Measurements from ENCODE around the gene ARHGDIG.
"Not testable (repeated sequence)": the region's sequence is repeated elsewhere in the genome, so short reads cannot be mapped to it uniquely, and the experiment has no call there.

The ARHGDIG gene

DNA sequence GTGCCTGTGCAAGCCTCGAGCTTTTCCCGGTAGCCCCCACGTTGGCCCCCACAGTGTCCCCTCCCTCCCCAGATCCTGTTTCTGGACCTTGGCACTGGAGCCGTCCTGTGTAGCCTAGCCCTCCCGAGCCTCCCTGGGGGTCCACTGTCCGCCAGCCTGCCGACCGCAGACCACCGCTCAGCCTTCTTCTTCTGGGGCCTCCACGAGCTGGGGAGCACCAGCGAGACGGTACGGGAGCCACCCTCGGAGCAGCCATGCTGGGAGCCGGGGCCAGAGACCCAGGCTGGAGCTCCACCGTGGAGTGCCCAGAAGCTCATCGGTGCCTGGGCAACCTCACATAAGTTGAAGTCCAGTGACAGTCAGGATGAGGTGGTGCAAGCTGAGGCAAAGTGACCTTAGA is 16.4 kb upstream of the ARHGDIG start:
- no peak for DNase-seq (ENCODE audit: low read depth in 2 of 2)

DNA sequence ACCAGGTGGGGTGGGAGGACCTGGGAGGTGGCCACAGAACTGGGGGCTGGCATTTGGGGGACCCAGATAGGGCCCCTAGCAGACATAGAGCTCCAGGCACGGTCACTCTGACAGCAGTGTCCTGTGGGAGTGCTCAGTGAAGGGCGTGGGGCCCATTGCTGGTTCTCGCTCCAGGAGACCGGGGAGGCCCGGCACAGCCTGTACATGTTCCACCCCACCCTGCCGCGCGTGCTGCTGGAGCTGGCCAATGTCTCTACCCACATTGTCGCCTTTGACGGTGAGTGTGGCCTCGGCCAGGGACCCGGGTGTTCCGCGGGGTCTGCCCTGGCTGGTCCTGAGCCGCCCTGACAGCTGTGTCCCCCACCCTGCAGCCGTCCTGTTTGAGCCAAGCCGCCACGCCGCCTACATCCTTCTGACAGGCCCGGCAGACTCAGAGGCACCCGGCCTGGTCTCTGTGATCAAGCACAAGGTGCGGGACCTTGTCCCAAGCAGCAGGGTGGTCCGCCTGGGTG is 15.9 kb upstream of the ARHGDIG start:
- no peak for DNase-seq (ENCODE audit: low read depth in 2 of 2)

- DNase-seq (ENCODE audit: low read depth in 2 of 2), result no peak
Observed at GRCh38 chr16:265002-265529, 15.3 kb upstream of the ARHGDIG start.

DNA sequence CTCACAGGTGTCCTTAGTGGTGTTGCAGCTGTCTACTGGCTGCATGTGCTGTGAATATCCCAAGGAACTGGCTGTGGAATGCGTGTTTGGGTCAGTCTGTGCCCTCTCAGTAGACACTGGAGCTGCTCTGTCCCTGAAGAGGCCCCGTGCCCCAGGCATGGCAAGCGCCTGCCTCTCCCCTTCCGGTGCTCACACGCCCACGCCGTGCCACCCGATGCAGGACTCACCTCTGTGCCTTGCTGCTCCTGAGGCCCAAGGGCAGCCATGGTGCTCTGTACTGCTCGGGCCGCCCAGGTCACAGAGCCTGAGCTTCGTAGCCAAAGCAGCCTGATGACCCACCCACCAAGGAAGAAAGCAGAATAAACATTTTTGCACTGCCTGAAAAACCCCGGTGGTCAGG is 14.7 kb upstream of the ARHGDIG start:
- no peak for DNase-seq (ENCODE audit: low read depth in 2 of 2)

GRCh38 chr16:266258-267164 is 13.9 kb upstream of the ARHGDIG start:
- no peak for DNase-seq (ENCODE audit: low read depth in 2 of 2)

- not testable (repeated sequence) for DNase-seq (ENCODE audit: low read depth in 2 of 2)
Observed at GRCh38 chr16:267562-267961, 12.8 kb upstream of the ARHGDIG start.

DNA sequence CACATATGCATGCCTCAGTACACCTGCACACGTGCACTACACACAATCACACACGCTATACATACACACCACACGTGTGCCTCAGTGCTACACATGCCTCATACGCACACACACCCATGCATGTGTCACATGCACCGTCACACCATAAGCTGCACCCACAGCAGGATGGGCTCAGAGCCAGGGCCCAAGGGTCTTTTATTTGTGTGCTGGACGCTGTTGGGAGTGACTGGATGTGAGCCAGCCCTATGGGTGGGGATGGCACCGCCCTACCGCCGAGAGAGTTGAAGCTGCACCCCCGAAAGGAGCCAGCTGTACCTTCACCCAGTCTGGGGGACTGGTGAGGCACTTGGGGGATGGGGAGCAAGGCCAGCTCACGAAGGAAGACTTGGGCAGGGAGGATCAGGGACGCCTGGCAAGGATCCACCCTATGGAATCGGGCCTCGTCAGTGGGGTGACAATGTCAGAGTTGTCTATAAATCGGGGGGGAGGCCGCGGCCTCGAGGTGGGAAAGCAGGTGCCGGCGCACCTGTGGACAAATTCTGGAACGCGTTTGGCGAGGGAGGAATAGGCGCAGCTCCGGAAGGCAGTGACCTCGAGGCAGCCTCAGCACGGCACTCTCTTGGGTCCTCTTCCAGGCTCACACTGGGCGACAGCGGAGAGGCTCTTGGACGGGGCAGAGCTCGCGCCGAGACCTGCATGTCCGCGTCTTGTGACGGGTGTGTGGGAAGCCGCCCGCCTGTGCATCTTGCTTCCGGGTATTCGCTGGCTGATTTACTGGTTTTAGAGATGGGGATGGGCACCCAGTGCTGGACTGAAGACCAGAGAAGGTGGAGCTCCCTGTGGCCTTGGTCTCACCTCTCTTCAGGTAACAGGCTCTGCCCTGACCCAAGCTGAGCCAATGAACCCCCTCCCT is 12.0 kb upstream of the ARHGDIG start:
- DNase-seq (ENCODE audit: low read depth in 2 of 2), result no peak

DNA sequence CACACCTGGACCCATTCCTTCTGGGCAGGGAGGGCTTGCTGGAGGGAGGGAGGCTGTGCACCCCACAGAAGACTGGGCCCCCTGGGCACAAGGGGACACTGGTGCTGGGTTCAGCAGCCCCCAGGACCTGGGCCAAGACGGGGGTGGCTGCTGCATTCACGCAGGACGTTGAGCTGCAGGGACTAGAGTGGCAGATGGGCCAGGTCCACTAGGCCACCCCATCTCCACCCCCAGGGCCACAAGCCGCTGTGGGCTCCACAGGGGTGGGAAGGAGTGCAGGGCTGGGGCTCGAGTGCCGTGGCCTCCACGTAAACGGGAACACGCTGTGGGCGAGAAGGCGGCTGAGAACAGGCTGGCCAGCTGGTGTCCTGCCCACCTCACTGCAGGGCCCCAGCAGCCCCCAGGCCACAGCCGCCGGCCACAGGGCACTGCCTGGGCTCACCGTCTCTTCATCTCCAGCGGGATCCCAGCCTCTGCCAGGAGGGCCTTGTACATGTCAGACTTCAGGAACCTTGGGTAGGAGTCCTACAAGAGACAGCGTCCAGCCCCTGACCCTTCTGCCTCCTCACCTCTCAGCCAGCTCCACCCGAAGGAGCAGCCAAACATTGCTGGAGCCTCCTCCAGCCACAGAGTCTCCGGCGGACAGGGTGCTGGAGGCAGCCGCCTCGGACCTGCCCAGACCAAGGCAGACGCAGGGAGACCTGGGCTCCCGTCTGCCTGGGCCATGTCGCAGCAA is 11.2 kb upstream of the ARHGDIG start:
- no peak for DNase-seq (ENCODE audit: low read depth in 2 of 2)

- no peak for DNase-seq (ENCODE audit: low read depth in 2 of 2)
Observed at GRCh38 chr16:270381-271255, 9.8 kb upstream of the ARHGDIG start.

- no peak for DNase-seq (ENCODE audit: low read depth in 2 of 2)
Observed at GRCh38 chr16:272633-273546, 7.5 kb upstream of the ARHGDIG start.

DNA sequence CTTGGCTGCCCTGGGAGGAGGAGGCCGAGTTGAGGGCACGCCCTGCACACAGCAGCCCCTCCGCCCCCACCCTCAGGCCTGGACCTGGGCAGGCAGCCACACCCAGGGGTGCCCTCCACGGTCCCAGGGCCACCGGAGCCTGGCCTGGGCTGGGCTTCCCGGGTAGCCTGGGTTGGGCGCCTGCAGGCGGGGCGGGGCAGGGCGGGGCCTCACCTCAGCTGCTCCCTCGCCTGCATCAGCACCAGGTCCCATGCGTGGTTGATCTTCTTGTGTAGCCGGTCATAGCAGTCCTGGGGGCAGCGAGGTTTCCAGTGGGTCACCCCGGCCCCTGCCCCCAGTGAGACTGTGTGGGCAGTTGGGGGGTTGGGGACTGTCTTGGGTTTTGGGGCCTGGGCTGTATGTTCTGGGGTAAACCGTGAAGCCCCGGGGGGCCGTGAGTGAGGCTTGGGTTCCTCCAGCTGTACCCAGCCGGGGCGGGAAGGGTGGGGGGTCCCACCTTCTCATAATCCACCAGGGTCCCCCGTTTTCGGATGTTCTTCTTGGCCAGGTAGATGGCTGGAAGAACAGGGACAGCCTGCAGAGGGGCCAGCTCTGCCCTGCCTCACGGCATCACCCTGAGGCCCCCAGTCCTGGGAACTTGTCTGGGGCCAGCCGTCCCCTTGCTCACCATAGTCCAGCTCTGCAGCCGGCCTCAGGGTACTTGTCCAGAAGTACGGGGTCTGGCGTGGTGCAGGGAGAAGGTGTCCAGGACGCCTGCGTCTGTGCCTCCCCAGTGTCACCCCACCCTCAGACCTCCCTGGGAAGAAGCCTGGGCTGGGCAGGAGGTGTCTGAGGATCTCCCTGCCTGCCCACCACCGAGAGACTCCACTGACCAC is 6.6 kb upstream of the ARHGDIG start:
- DNase-seq (ENCODE audit: low read depth in 2 of 2), result no peak

DNA sequence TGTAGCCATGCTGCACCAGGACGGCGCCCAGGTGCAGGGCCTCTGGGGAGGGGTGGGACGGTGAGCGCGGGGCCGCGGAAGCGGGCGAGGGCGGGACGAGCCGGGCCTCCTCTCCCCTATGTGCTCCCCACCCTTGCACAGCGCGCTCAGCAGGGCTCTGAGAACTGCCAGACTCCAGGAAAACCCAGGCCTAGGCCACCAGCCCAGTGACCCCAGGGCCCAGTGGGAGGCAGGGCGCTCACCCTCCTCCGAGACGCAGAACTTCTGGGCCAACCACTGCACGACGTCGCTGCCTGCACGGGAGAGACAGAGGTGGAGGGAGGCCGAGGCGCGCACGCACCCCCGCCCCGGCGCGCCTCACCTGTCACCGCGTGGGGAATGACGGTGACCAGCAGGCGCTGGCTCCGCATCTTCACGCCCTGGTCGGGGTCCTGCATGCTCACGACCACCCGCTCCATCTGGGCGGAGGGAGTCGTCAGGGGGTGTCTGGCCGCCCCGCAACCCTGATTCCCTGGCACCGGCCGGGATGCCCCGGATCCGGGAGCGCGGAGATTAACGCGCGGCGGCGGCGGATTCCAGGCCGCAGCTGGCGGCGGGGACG is 5.2 kb upstream of the ARHGDIG start:
- no peak for DNase-seq (ENCODE audit: low read depth in 2 of 2)

- no peak for DNase-seq (ENCODE audit: low read depth in 2 of 2)
Observed at GRCh38 chr16:275786-276232, 4.6 kb upstream of the ARHGDIG start, which contains the start of gene RGS11. Gene RGS11, minus strand, starts transcription at chr16:275944. Its CDS starts 33 bp downstream, at chr16:275911.

GRCh38 chr16:276426-277077 is 3.8 kb upstream of the ARHGDIG start:
- DNase-seq (ENCODE audit: low read depth in 2 of 2), result no peak

- no peak for DNase-seq (ENCODE audit: low read depth in 2 of 2)
Observed at GRCh38 chr16:278863-279366, 1.5 kb upstream of the ARHGDIG start.

GRCh38 chr16:279531-279930 is 860 bp upstream of the ARHGDIG start:
- no peak for DNase-seq (ENCODE audit: low read depth in 2 of 2)

- no peak for DNase-seq (ENCODE audit: low read depth in 2 of 2)
Observed at GRCh38 chr16:280005-280460, 358 bp upstream of the ARHGDIG start.

Measured in stimulated activated CD8-positive, alpha-beta memory T cell treated with anti-CD3 and anti-CD28 coated beads, Interleukin-2, amount 100 ng/mL, for 1 hour (primary cell).